HG02885 (cell line): Measurements from ENCODE around the gene LYRM7.

Experiments used
- ATAC-seq: cut with Tn5 transposase; IDR thresholded peaks from one replicate; pipeline ENCODE4 v1.9.1; 2021; ENCODE audit warnings: mild to moderate bottlenecking; ENCODE audit not compliant: unreplicated experiment, poor library complexity

The LYRM7 gene

DNA sequence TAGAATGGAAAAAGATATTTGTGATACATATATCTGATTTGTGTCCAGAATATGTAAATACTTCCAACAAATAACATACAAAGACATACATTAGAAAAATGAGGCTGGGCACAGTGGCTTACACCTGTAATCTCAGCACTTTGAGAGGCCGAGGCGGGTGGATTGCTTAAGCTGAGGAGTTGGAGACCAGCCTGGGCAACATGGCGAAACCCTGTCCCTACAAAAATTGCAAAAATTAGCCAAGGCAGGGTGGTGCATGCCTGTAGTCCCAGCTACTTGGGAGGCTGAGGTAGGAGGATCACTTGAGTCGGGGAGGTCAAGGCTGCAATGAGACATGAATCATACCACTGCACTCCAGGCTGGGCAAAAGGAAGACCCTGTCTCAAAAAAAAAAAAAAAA, 47.0 kb downstream of the LYRM7 start:
- no peak for ATAC-seq

DNA sequence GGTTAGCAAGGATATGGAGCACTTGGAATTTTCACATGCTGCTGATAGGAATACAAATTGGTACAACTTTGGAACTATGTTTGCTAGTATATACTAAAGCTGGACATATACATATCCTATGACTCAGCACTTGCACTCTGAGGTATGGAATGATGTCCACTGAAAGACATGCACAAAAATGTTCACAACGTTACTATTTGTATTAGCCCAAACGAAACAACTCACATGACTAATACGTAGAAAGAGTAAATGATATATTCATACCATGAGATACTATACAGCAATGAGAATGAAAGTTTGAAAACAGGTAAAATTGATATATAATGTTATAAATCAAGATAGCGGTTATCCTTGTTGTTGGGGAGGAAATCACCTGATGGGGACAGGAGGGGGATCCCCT, 47.6 kb downstream of the LYRM7 start:
- ATAC-seq: peak; percentile 83

DNA sequence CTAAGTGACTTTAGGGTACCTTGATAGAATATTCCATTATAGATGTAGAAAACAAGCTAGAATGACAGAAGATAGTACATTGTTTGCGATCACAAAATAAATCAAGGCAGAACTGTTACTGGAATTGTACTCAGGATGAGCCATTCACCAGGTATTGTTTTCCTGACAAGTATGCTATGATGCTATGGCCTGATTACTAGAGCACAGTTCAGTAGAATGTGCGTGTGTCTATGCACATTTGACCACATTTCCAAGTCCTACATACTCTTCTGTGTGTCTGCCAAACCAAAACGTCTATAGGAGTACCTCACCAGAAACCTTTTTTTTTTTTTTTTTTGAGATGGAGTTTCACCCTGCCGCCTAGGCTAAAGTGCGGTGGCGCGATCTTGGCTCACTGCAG, 49.8 kb downstream of the LYRM7 start:
- ATAC-seq: no peak

DNA sequence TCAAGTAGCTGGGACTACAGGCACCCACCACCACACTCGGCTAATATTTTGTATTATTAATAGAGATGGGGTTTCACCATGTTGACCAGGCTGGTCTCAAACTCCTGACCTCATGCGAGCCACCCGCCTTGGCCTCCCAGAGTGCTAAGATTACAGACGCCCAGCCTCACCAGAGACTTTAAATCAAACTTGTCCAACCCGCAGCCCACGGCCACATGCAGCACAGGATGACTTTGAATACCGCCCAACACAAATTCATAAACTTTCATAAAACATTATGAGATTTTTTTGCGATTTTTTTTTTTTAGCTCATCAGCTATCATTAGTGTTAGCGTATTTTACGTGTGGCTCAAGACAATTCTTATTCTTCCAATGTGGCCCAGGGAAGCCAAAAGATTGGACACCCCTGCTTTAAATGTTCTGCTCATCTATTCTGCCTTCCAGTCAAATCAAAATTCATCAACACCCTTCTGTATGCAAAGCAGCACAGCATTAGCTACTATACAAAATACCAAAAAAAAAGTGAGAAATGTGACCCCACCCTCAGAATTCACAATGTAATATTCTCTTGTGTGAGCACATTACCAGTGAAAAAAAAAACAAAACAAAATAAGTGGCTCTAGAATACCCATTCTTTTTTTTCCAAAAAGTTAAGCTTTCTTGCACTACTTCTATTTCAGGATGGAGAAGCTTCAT, 50.4 kb downstream of the LYRM7 start:
- ATAC-seq: no peak

DNA sequence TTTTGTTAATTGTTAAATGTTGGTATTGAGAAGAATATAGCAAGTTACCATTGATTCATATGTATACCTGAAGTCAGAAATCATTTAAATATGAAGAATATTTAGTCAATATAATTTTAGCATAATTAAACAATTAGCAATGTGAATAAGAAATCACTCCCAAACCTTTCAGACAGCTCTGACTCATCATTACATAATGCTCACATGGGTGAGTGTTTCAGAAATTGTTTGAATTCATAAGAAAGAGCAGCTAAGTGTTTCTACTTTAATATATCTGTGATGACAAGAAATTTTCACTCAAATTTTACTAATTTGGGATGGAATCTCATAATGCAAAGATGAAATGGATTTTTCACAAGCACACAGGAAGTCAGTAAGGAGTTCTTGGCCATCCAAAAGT, 51.1 kb downstream of the LYRM7 start:
- no peak for ATAC-seq

DNA sequence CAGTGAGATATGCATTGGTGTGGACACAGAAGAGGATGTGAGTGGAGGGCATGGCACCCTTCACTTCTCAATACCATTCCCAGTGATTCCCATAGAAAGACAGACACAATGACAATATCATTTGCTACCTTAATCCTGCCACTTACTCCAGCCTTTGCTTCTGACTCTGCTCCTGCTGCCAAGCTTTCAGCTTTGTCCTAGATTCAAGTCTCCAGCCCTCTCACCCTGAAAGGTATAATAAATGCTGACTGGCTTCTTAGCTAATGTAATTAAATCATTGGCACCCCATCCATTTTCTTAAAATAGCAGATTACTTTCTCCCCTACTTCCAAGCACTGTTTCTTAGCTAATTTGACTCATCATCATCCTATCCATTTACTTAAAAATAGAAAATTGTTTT, 52.0 kb downstream of the LYRM7 start:
- no peak for ATAC-seq

DNA sequence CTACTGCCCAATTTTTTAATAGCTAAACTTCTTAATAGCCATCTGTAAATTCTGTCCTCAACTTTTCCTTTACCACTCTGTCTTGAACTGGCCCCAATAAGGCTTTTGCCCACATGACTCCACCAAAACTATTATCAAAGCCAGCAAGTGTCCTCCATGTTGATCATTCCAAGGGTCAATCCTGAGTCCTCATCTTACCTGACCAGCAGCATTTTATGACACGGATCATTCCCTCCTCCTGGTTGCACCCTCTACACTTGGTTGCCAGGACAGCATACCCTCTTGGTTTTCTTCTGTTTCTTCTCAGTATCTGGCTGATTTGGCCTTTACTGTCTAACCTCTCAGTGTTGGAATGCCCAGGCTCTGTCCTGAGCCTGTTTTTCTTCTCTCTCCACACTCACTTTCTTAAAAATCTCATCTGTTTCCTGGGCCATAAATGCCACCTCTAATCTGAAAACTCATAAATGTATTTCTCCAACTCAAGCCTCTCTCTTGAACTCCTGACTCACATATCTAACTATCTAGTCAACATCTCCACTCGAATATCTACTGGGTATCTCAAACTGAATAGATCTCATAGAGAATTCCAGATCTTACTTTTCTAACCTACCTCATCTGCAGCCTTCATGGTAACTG, 53.1 kb downstream of the LYRM7 start:
- no peak for ATAC-seq

DNA sequence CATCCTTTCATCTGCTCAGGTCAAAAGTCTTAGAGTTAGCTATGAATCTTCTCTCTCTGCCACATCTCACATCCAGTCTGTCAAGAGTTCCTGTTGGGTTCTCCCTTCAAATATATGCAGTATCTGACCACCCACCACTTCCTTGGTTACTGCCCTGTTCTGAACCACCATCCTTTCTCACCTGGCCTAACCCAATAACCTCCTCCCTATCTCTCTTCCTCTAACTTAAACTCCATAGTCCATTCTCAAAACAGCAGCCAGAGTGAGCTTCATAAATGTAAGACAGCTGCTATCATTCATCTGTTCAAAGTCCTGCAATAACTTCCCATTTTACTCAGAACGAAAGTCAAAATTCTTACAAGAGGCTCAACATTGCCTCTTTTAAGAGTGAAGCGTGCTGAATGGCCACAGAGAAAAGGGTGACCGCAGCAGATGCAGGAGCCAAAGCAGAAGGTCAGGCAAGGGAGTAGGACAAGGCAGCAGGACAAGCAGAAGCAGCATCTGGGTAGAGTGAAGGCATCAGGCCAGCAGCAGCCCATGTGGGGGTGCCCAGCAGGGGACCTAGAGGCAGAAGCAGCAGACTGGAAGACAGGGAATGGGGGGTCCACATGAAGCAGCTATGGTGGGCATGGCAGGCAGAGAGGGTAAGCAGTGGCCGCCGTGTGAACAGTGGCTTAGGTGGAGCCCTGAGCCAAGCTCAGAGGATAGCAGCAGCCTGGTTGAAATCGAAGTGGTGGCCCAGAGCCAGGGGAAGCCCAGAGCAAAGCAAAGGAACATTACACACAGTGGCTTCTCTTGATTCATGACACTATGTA, 53.9 kb downstream of the LYRM7 start:
- peak; percentile 81 for ATAC-seq

DNA sequence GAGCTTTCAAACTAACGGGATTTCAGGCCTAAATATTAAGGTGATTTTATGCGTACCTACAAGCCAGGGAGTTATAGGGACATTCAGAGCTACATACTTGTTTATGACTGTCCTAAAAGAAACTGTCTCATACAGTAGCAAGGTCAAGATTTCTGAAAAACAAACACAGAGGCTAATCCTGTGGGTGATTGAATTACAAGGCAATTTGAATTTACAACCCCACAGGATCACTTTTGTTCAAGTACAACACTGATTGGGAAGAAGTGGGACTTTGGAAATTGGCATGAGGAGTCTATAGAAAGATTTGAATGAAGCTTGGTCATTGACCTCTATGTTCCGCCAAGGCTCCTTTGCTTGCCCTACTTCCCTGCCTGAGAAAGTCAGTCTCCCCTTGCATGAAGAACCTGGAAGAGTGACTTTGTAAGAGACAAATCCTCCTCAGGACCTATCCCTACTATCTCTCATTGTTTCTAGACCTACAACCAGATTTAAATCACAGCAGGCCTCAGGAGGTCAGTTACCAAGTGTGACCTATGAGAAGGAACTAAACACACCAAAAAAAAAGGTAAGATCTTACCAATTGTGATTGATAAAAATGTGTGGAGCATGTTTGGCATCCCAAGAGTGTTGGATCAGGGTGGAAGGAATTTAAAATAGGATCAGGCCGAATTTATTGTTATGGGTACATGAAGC, 54.7 kb downstream of the LYRM7 start:
- no peak for ATAC-seq

DNA sequence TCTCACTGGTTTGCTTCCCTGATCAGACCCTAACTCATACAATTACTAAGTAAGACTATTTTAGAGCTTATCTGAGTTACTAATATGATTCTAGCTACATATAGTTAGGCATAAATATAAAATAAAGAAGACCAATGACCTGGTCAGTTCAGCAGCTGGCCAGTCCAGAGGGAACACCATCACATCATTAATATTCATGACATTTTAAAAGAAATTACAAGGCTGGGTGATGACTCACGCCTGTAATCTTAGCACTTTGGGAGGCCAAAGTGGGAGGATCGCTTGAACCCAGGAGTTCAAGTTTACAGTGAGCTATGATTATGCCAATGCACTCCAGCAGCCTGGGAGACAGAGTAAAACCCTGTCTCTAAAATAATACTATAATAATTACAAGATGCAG, 56.2 kb downstream of the LYRM7 start:
- no peak for ATAC-seq

DNA sequence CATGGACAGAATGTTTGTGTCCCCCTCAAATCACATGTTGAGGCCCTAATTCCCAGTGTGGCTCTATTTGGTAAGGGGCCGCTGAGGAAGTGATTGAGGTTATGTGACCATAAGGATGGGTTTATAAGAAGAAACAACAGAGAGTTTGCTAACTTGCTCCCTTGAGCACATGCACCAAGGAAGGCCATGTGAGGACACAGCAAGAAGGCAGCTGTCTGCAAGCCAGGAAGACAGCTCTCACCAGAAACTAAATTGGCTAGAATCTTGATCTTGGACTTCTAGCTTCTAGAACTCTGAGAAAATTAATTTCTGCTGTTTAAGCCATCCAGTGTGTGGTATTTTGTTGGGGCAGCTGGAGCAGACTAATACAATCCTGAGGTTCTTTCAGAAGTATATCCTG, 57.9 kb downstream of the LYRM7 start:
- ATAC-seq: no peak

DNA sequence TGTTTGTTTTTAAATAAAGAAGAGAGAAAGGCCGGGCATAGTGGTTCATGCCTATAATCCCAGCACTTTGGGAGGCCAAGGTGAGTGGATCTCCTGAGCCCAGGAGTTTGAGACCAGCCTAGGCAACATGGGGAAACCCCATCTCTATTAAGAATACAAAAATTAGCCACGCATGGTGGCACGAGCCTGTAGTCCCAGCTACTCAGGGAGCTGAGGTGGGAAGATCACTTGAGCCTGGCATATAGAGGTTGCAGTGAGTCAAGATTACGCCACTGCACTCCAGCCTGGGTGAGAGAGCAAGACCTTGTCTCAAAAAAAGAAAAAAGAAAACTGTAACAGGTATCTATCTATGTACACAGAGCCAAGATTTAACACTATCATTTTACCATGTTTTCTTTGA, 58.9 kb downstream of the LYRM7 start:
- no peak for ATAC-seq

DNA sequence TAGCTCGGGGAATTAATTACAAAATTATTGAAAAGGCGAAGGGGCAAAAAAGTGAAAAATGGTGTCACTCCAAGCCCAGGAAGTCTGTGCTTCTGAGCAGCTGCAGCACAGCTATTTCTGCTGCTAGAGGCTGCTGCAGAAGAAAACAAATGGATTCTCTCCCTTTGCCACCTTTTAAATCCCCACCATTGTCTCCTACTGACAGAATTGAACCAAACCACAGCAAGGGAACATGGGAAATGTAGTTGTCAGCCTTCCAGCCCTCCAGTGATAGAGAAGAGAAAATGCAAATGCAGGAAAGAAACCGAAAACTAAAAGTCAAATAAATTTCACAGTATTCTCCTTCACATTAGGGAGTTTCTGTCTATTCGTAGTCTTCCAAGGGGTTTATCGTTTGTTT, 59.7 kb downstream of the LYRM7 start:
- peak; percentile 83 for ATAC-seq

DNA sequence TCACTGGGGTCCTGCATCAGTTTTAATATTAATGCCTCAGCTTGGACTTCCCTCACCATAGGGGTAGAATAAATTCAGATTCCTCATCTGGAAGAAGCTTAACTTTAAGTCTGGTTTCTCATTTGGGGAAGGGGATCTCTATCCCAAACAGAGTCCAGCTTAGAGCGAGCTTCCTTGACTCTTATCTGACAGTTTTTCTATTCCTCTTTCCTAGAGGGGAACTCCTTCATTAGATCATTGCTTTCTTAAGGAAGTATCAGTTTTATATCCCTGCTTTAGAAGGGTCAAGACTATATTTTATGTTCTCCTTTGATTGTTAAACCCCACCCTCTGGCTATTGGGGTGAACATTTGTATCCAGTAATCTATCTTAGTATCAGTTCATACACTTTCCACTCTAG, 68.9 kb downstream of the LYRM7 start:
- no peak for ATAC-seq

DNA sequence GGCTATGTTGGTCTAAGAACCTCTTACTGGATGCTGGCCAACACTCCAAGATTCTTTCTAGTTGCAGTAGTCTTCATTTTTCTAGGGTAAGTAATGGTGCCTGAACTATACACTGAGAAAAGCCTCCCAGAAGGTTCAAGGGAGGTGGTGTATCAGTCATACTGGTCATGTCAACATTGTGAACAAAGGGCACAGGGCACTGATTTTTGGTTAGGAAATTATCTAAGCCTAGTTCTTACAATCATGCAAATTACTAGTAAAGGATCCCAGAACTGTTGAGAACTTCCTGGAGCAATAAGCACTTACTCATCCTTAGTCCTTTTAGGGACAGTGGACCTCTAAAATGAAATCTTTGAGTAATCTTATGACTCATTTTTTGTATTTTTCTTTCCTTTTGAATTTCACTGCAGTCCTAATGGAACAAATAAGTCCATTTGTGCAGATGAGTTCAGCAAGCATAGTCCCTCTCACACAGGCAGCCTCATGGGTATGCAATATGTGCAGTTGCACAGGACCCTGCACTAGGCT, 72.0 kb downstream of the LYRM7 start:
- no peak for ATAC-seq

DNA sequence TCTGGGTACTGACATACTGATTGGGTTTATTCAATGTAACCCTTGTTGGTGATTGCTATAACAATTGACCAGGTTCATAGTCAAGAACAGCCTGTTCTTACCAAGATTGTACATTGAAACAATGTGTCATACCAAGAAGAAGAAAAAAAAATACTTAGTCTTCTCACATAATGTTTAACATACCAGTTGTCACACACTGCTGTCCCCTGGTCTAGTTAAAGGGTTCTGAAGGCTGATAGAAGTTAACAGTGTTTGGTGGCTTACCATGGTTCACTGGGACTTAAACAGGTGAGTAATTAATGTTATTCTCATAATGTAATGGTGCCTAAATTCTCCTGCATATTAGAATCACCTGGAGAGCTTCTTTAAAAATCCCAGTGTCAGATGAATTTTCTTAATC, 74.6 kb downstream of the LYRM7 start:
- ATAC-seq: no peak

DNA sequence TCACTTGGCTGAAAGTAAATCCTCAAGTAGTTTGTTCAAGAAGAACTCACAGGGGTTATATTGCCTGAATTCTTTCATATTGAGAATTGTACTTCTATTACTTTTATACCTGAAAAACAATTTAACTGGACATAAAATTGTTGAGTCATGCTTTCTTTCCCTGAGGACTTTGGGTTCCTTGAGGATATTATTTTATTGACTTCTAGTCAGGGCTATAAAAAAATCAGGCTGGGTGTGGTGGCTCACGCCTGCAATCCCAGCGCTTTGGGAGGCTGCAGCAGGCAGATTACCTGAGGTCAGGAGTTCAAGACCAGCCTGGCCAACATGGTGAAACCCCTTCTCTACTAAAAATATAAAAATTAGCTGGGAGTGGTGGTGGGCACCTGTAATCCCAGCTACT, 75.2 kb downstream of the LYRM7 start:
- ATAC-seq: no peak

DNA sequence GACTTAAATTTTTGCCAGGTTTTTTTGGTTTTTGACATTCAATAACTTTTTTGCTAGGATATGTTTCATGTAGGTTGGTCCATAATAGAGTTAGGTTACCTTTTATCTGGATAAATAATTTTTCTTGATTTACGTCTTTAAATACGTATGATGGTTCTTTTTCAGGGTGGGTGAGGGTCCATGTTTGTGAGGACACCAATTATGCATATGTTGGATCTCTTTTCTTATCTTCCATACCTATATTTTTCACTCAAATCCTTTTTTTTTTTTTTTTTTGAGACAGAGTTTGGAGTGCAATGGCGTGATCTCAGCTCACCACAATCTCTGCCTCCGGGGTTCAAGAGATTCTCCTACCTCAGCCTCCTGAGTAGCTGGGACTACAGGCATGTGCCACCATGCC, 75.8 kb downstream of the LYRM7 start:
- no peak for ATAC-seq

DNA sequence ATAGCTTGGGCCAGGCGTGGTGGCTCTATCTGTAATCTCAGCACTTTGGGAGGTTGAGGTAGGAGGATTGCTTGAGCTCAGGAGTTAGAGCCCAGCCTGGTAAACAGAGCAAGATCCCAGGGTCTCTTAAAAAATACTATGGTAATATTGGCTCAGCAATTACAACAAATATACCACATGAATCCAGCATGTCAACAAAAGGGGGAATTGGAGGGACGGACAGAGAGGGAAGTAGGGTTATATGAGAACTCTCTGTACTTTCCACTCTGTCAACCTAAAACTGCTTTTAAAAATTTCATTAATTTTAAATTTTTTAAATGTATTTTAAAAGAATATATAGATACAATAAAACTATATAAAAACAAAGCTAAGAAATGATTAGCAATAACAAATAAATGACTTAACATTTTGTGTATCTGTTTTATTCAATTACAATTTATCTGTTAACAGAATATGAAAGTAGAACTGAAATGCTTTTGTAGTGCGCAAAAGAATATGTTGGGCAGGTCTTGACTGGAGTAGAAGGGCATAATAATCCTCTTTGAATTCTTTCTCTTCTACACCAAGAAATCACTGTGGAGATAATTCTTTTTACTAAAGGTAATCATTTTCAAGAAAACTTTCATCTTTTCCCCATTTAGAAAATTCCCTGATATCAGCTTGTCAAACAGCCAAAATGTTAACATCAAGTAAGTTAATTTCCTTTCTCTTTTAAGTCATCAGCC, 80.2 kb downstream of the LYRM7 start:
- peak; percentile 32 for ATAC-seq

DNA sequence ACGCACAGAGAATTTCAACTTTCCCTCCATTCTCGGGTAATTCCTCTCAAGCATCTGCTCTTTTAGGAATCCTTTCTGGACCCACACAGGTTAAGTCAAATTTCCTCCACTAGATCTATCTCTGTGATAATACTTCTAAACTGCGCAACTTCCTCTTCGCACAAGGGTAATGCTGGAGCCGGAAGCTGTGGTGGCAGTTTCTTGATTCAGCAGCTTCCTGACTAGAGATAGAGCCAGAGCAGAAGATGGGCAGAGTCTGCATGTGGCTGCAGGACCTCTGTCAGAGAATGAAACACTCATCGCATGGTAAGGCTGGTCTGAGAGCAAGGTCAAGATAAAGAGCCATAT, 82.1 kb downstream of the LYRM7 start:
- ATAC-seq: peak; percentile 85
